ENCODE measurements around the gene VTN. TPM values are rescaled to one million over a fixed set of nuclear protein-coding genes. Genes with fewer than 3 reads are reported as not detected.

The VTN gene
- total RNA-seq, 2 experiments from 2014 or later, result 0.21 TPM; not detected in 1

GRCh38 chr17:28334171-28334570, 35.9 kb downstream of the VTN start:
- H3K36me3 Mint-ChIP-seq (ENCODE audit: low read depth), result peaks cover 9% of the 10 kb centered on the region
- peaks cover 36% of the 10 kb centered on the region for H3K4me1 Mint-ChIP-seq
- ChIA-PET POLR2A (no interaction called here), CTCF (interaction anchor here (0.6 to 1.6 kb wide), 4 partner anchors 12 to 454 kb away, joined by 3 to 10 read pairs (median 4); partner anchors contain the start of gene POLDIP2)
- intact Hi-C loops (cut with DNase I, micrococcal nuclease), result loop anchor here in 1 of 2 experiments (10.0 kb wide), 1 partner anchor 879 kb away; the partner anchor contains the start of gene KSR1
- H3K27me3 Mint-ChIP-seq, result no peaks in the 10 kb centered on the region
- H3K4me3 Mint-ChIP-seq, result peak overlapping the region; percentile 96
- no peak for ATAC-seq
- peak overlapping the region; percentile 83 for H3K27ac Mint-ChIP-seq
- no peaks in the 10 kb centered on the region for H3K9me3 Mint-ChIP-seq (ENCODE audit: low read depth)
- DNase-seq, result no peak

- Mint-ChIP-seq H3K4me1 (peaks cover 40% of the 10 kb centered on the region), H3K4me3 (peak overlapping the region; percentile 96), H3K36me3 (ENCODE audit: low read depth) (peaks cover 13% of the 10 kb centered on the region), H3K27ac (no peak overlapping the region), H3K27me3 (no peaks in the 10 kb centered on the region), H3K9me3 (ENCODE audit: low read depth) (no peaks in the 10 kb centered on the region)
- DNase-seq (no peak), ATAC-seq (no peak)
- ChIA-PET POLR2A (no interaction called here), CTCF (interaction anchor here (0.7 to 1.4 kb wide), 5 partner anchors 11 to 527 kb away, joined by 3 to 4 read pairs (median 4); no protein-coding TSS in a partner anchor)
- intact Hi-C loops (cut with DNase I, micrococcal nuclease), result loop anchor here in 1 of 2 experiments (10.0 kb wide), 1 partner anchor 878 kb away; the partner anchor contains the start of gene KSR1
Observed at GRCh38 chr17:28333083-28333746, 36.9 kb downstream of the VTN start.

GRCh38 chr17:28331891-28332420, 38.2 kb downstream of the VTN start:
- peaks cover 41% of the 10 kb centered on the region for H3K4me1 Mint-ChIP-seq
- intact Hi-C loops (cut with DNase I, micrococcal nuclease), result loop anchor here in 1 of 2 experiments (10.0 kb wide), 1 partner anchor 877 kb away; the partner anchor contains the start of gene KSR1
- peaks cover 20% of the 10 kb centered on the region for H3K36me3 Mint-ChIP-seq (ENCODE audit: low read depth)
- ATAC-seq, result no peak
- H3K27ac Mint-ChIP-seq, result no peak overlapping the region
- no peaks in the 10 kb centered on the region for H3K27me3 Mint-ChIP-seq
- DNase-seq, result no peak
- H3K9me3 Mint-ChIP-seq (ENCODE audit: low read depth), result no peaks in the 10 kb centered on the region
- POLR2A ChIA-PET, result interaction anchor here (0.8 kb wide), 1 partner anchor 11 kb away, joined by 3 read pairs; no protein-coding TSS in a partner anchor
- CTCF ChIA-PET, result interaction anchor here (1.1 kb wide), 1 partner anchor 11 kb away, joined by 3 read pairs; no protein-coding TSS in a partner anchor
- H3K4me3 Mint-ChIP-seq, result no peak overlapping the region

- H3K4me1 Mint-ChIP-seq, result peaks cover 42% of the 10 kb centered on the region
- H3K36me3 Mint-ChIP-seq (ENCODE audit: low read depth), result peaks cover 33% of the 10 kb centered on the region
- no peak for DNase-seq
- no peak for ATAC-seq
- no peak overlapping the region for H3K4me3 Mint-ChIP-seq
- CTCF ChIA-PET, result interaction anchor here (0.6 to 1.1 kb wide), 4 partner anchors 10 to 79 kb away, joined by 3 to 4 read pairs (median 3); no protein-coding TSS in a partner anchor
- intact Hi-C loops (cut with DNase I, micrococcal nuclease), result loop anchor here in 1 of 2 experiments (10.0 kb wide), 1 partner anchor 876 kb away; the partner anchor contains the start of gene KSR1
- POLR2A ChIA-PET, result no interaction called here
- no peaks in the 10 kb centered on the region for H3K27me3 Mint-ChIP-seq
- H3K9me3 Mint-ChIP-seq (ENCODE audit: low read depth), result no peaks in the 10 kb centered on the region
- no peak overlapping the region for H3K27ac Mint-ChIP-seq
Observed at GRCh38 chr17:28330671-28331070, 39.4 kb downstream of the VTN start.

- CTCF ChIA-PET, result interaction anchor here (0.7 to 1.4 kb wide), 2 partner anchors 77 to 88 kb away, joined by 3 to 5 read pairs; no protein-coding TSS in a partner anchor
- H3K36me3 Mint-ChIP-seq (ENCODE audit: low read depth), result peaks cover 33% of the 10 kb centered on the region
- H3K27ac Mint-ChIP-seq, result no peak overlapping the region
- no peak for ATAC-seq
- no peaks in the 10 kb centered on the region for H3K27me3 Mint-ChIP-seq
- peaks cover 25% of the 10 kb centered on the region for H3K4me1 Mint-ChIP-seq
- no peaks in the 10 kb centered on the region for H3K9me3 Mint-ChIP-seq (ENCODE audit: low read depth)
- H3K4me3 Mint-ChIP-seq, result no peak overlapping the region
- intact Hi-C loops (cut with DNase I, micrococcal nuclease), result no loop called here
- no peak for DNase-seq
- POLR2A ChIA-PET, result interaction anchor here (0.6 kb wide), 1 partner anchor 88 kb away, joined by 3 read pairs; no protein-coding TSS in a partner anchor
Observed at GRCh38 chr17:28328325-28328724, 41.8 kb downstream of the VTN start.

- no peak overlapping the region for H3K4me3 Mint-ChIP-seq
- peaks cover 25% of the 10 kb centered on the region for H3K4me1 Mint-ChIP-seq
- H3K9me3 Mint-ChIP-seq (ENCODE audit: low read depth), result no peaks in the 10 kb centered on the region
- no peaks in the 10 kb centered on the region for H3K27me3 Mint-ChIP-seq
- CTCF ChIA-PET, result interaction anchor here (0.7 kb wide), 1 partner anchor 89 kb away, joined by 3 read pairs; no protein-coding TSS in a partner anchor
- peak overlapping the region; percentile 2 for H3K27ac Mint-ChIP-seq
- DNase-seq (no peak), ATAC-seq (no peak)
- peaks cover 33% of the 10 kb centered on the region for H3K36me3 Mint-ChIP-seq (ENCODE audit: low read depth)
- intact Hi-C loops (cut with DNase I, micrococcal nuclease), result loop anchor here in 1 of 2 experiments (1.0 kb wide), 2 partner anchors 8 to 49 kb away; partner anchors contain the start of gene TMEM97
- POLR2A ChIA-PET, result interaction anchor here (0.6 kb wide), 1 partner anchor 89 kb away, joined by 3 read pairs; no protein-coding TSS in a partner anchor
Observed at GRCh38 chr17:28327709-28328108, 42.4 kb downstream of the VTN start.

- Mint-ChIP-seq H3K4me3 (no peak overlapping the region), H3K9me3 (ENCODE audit: low read depth) (no peaks in the 10 kb centered on the region), H3K36me3 (ENCODE audit: low read depth) (peaks cover 38% of the 10 kb centered on the region), H3K4me1 (peaks cover 29% of the 10 kb centered on the region), H3K27ac (peak overlapping the region; percentile 19), H3K27me3 (no peaks in the 10 kb centered on the region)
- POLR2A ChIA-PET, result no interaction called here
- CTCF ChIA-PET, result no interaction called here
- intact Hi-C loops (cut with DNase I, micrococcal nuclease), result loop anchor here in 1 of 2 experiments (1.0 kb wide), 2 partner anchors 8 to 49 kb away; partner anchors contain the start of gene TMEM97
- DNase-seq (peak; percentile 52), ATAC-seq (peak; percentile 98)
Observed at GRCh38 chr17:28327031-28327607, 43.0 kb downstream of the VTN start.

GRCh38 chr17:28326114-28326513, 44.0 kb downstream of the VTN start:
- intact Hi-C loops (cut with DNase I, micrococcal nuclease), result no loop called here
- no peak overlapping the region for H3K27ac Mint-ChIP-seq
- POLR2A ChIA-PET, result no interaction called here
- peaks cover 41% of the 10 kb centered on the region for H3K36me3 Mint-ChIP-seq (ENCODE audit: low read depth)
- CTCF ChIA-PET, result interaction anchor here (0.8 to 1.4 kb wide), 4 partner anchors 10 to 90 kb away, joined by 3 read pairs; no protein-coding TSS in a partner anchor
- H3K4me1 Mint-ChIP-seq, result peaks cover 34% of the 10 kb centered on the region
- DNase-seq, result no peak
- H3K9me3 Mint-ChIP-seq (ENCODE audit: low read depth), result no peaks in the 10 kb centered on the region
- no peak for ATAC-seq
- H3K4me3 Mint-ChIP-seq, result no peak overlapping the region
- no peaks in the 10 kb centered on the region for H3K27me3 Mint-ChIP-seq

- intact Hi-C loops (cut with DNase I, micrococcal nuclease), result no loop called here
- Mint-ChIP-seq H3K27me3 (no peaks in the 10 kb centered on the region), H3K27ac (no peak overlapping the region), H3K9me3 (ENCODE audit: low read depth) (no peaks in the 10 kb centered on the region), H3K4me1 (peaks cover 42% of the 10 kb centered on the region), H3K4me3 (no peak overlapping the region), H3K36me3 (ENCODE audit: low read depth) (peaks cover 47% of the 10 kb centered on the region)
- CTCF ChIA-PET, result interaction anchor here (0.6 to 1.4 kb wide), 4 partner anchors 11 to 517 kb away, joined by 3 read pairs; no protein-coding TSS in a partner anchor
- DNase-seq (no peak), ATAC-seq (no peak)
- POLR2A ChIA-PET, result no interaction called here
Observed at GRCh38 chr17:28325211-28325610, 44.9 kb downstream of the VTN start.

GRCh38 chr17:28324781-28325180, 45.3 kb downstream of the VTN start:
- POLR2A ChIA-PET, result no interaction called here
- CTCF ChIA-PET, result interaction anchor here (0.6 kb wide), 1 partner anchor 159 kb away, joined by 3 read pairs; no protein-coding TSS in a partner anchor
- Mint-ChIP-seq H3K36me3 (ENCODE audit: low read depth) (peaks cover 47% of the 10 kb centered on the region), H3K4me1 (peaks cover 46% of the 10 kb centered on the region), H3K4me3 (no peak overlapping the region), H3K9me3 (ENCODE audit: low read depth) (no peaks in the 10 kb centered on the region), H3K27me3 (no peaks in the 10 kb centered on the region), H3K27ac (no peak overlapping the region)
- ATAC-seq (no peak), DNase-seq (no peak)
- intact Hi-C loops (cut with DNase I, micrococcal nuclease), result no loop called here

GRCh38 chr17:28324267-28324745, 45.8 kb downstream of the VTN start:
- Mint-ChIP-seq H3K36me3 (ENCODE audit: low read depth) (peaks cover 45% of the 10 kb centered on the region), H3K9me3 (ENCODE audit: low read depth) (no peaks in the 10 kb centered on the region), H3K4me3 (no peak overlapping the region), H3K27ac (no peak overlapping the region), H3K4me1 (peaks cover 46% of the 10 kb centered on the region), H3K27me3 (no peaks in the 10 kb centered on the region)
- POLR2A ChIA-PET, result no interaction called here
- intact Hi-C loops (cut with DNase I, micrococcal nuclease), result no loop called here
- CTCF ChIA-PET, result interaction anchor here (0.6 kb wide), 1 partner anchor 160 kb away, joined by 3 read pairs; no protein-coding TSS in a partner anchor
- ATAC-seq (no peak), DNase-seq (no peak)

Measured in activated CD4-positive, alpha-beta T cell treated with anti-CD3 and anti-CD28 coated beads for 36 hours (primary cell).